WTC11 (cell line): ENCODE measurements around the gene OGA. TPM values are rescaled to one million over a fixed set of nuclear protein-coding genes. Genes with fewer than 3 reads are reported as not detected.

Experiments used
- ATAC-seq: fragments of 200-7000 bp; cut with Tn5 transposase; 2 replicates; pipeline ENCODE4 v1.10.0; 2021; ENCODE audit warnings: mild to moderate bottlenecking, moderate library complexity
- CTCF ChIA-PET: fragments of 300-600 bp; sonication (Branson Sonifier 250); formaldehyde crosslinking; loops from one replicate; lab custom pipeline; 2021; ENCODE audit warnings: antibody characterized with exemption; lab: Charles Lee
- POLR2A ChIA-PET: fragments of 350-600 bp; sonication (Branson Sonifier 250); formaldehyde crosslinking; loops from one replicate; lab custom pipeline; 2021; ENCODE audit warnings: antibody characterized with exemption; lab: Charles Lee
- DNase-seq: peaks from one replicate; pipeline ENCODE4 v3.0.0; 2021; ENCODE audit warnings: low spot score
- H3K27ac Mint-ChIP-seq: 2 replicates; pipeline ENCODE4 v1.8.0; 2021; ENCODE audit warnings: mixed read lengths
- H3K27me3 Mint-ChIP-seq: 2 replicates; pipeline ENCODE4 v1.8.0; 2021; ENCODE audit warnings: low read depth, mild to moderate bottlenecking, moderate library complexity, mixed read lengths
- H3K36me3 Mint-ChIP-seq: 2 replicates; pipeline ENCODE4 v1.8.0; 2021; ENCODE audit warnings: mixed read lengths
- H3K4me1 Mint-ChIP-seq: 2 replicates; pipeline ENCODE4 v1.8.0; 2022; ENCODE audit warnings: mixed read lengths
- H3K4me3 Mint-ChIP-seq: 2 replicates; pipeline ENCODE4 v1.8.0; 2021; ENCODE audit warnings: mild to moderate bottlenecking, moderate library complexity, mixed read lengths
- H3K9me3 Mint-ChIP-seq: 2 replicates; pipeline ENCODE4 v1.8.0; 2021; ENCODE audit warnings: mixed read lengths
- CREB1 ChIP-seq: sonication (generic); formaldehyde crosslinking; IDR thresholded peaks from 2 replicates; pipeline ENCODE4 v1.8.0; 2023; ENCODE audit warnings: mild to moderate bottlenecking, missing genetic modification reagents
- CREM ChIP-seq: sonication (generic); formaldehyde crosslinking; IDR thresholded peaks from 2 replicates; pipeline ENCODE4 v1.8.1; 2022; ENCODE audit warnings: mild to moderate bottlenecking, missing genetic modification reagents, moderate library complexity
- E2F1 ChIP-seq: sonication (generic); formaldehyde crosslinking; IDR thresholded peaks from 2 replicates; pipeline ENCODE4 v1.8.0; 2022; ENCODE audit warnings: mild to moderate bottlenecking, missing genetic modification reagents
- E2F4 ChIP-seq: sonication (generic); formaldehyde crosslinking; IDR thresholded peaks from 2 replicates; pipeline ENCODE4 v1.8.1; 2022; ENCODE audit warnings: low read depth, mild to moderate bottlenecking, moderate library complexity, missing genetic modification reagents, borderline replicate concordance
- ELF4 ChIP-seq: sonication (generic); formaldehyde crosslinking; IDR thresholded peaks from 2 replicates; pipeline ENCODE4 v1.8.1; 2022; ENCODE audit warnings: low read depth, mild to moderate bottlenecking, moderate library complexity, missing genetic modification reagents
- FOXK1 ChIP-seq: sonication (generic); formaldehyde crosslinking; IDR thresholded peaks from 2 replicates; pipeline ENCODE4 v1.8.0; 2022; ENCODE audit warnings: mild to moderate bottlenecking, moderate library complexity, missing genetic modification reagents
- FOXP1 ChIP-seq: sonication (generic); formaldehyde crosslinking; IDR thresholded peaks from 2 replicates; pipeline ENCODE4 v1.8.0; 2022; ENCODE audit warnings: missing genetic modification reagents, mild to moderate bottlenecking, moderate library complexity, borderline replicate concordance
- HMGA2 ChIP-seq: fragments of 250-450 bp; sonication (Bioruptor Pico); IDR thresholded peaks from 2 replicates; pipeline ENCODE4 v1.4.0; 2021; ENCODE audit warnings: mild to moderate bottlenecking, moderate library complexity
- HMGXB4 ChIP-seq: sonication (generic); formaldehyde crosslinking; IDR thresholded peaks from 2 replicates; pipeline ENCODE4 v1.8.1; 2023; ENCODE audit warnings: mild to moderate bottlenecking, moderate library complexity, missing genetic modification reagents
- JUN ChIP-seq: sonication (generic); formaldehyde crosslinking; IDR thresholded peaks from 2 replicates; pipeline ENCODE4 v1.8.0; 2023; ENCODE audit warnings: mild to moderate bottlenecking, missing genetic modification reagents
- KAT7 ChIP-seq: sonication (generic); formaldehyde crosslinking; IDR thresholded peaks from 2 replicates; pipeline ENCODE4 v1.8.1; 2023; ENCODE audit warnings: missing genetic modification reagents, mild to moderate bottlenecking, borderline replicate concordance
- NFE2L1 ChIP-seq: sonication (generic); formaldehyde crosslinking; IDR thresholded peaks from 2 replicates; pipeline ENCODE4 v1.8.1; 2023; ENCODE audit warnings: missing genetic modification reagents
- OVOL2 ChIP-seq: fragments of 250-450 bp; sonication (Bioruptor Pico); IDR thresholded peaks from 2 replicates; pipeline ENCODE4 v1.9.0; 2021; ENCODE audit warnings: mild to moderate bottlenecking, borderline replicate concordance
- PRRX2 ChIP-seq: fragments of 250-450 bp; sonication (Bioruptor Pico); IDR thresholded peaks from 2 replicates; pipeline ENCODE4 v1.8.0; 2021; ENCODE audit warnings: mild to moderate bottlenecking
- SMAD3 ChIP-seq: sonication (generic); formaldehyde crosslinking; IDR thresholded peaks from 2 replicates; pipeline ENCODE4 v1.8.0; 2022; ENCODE audit warnings: missing genetic modification reagents, mild to moderate bottlenecking, borderline replicate concordance
- SMAD4 ChIP-seq: sonication (generic); formaldehyde crosslinking; IDR thresholded peaks from 2 replicates; pipeline ENCODE4 v1.8.0; 2022; ENCODE audit warnings: mild to moderate bottlenecking, missing genetic modification reagents
- SOX15 ChIP-seq: fragments of 250-450 bp; sonication (Bioruptor Pico); IDR thresholded peaks from 2 replicates; pipeline ENCODE4 v1.9.0; 2021; ENCODE audit warnings: mild to moderate bottlenecking
- TCF7 ChIP-seq: sonication (generic); formaldehyde crosslinking; IDR thresholded peaks from 2 replicates; pipeline ENCODE4 v1.8.0; 2022; ENCODE audit warnings: mild to moderate bottlenecking, low read depth, missing genetic modification reagents, moderate library complexity
- TP53 ChIP-seq: sonication (generic); formaldehyde crosslinking; IDR thresholded peaks from 2 replicates; pipeline ENCODE4 v1.8.1; 2023; ENCODE audit warnings: mild to moderate bottlenecking, missing genetic modification reagents
- ZNF138 ChIP-seq: sonication (generic); formaldehyde crosslinking; conservative IDR thresholded peaks from 2 replicates; pipeline ENCODE4 v1.8.1; 2022; ENCODE audit warnings: mild to moderate bottlenecking, moderate library complexity, missing genetic modification reagents
- ZNF281 ChIP-seq: sonication (generic); formaldehyde crosslinking; IDR thresholded peaks from 2 replicates; pipeline ENCODE4 v1.8.0; 2023; ENCODE audit warnings: mild to moderate bottlenecking, missing genetic modification reagents
- ZNF396 ChIP-seq: fragments of 250-450 bp; sonication (Bioruptor Pico); IDR thresholded peaks from 2 replicates; pipeline ENCODE4 v1.8.0; 2021; ENCODE audit warnings: mild to moderate bottlenecking, moderate library complexity, borderline replicate concordance
- ZNF425 ChIP-seq: fragments of 250-450 bp; sonication (Bioruptor Pico); conservative IDR thresholded peaks from 2 replicates; pipeline ENCODE4 v1.9.0; 2021; ENCODE audit warnings: mild to moderate bottlenecking
- ZNF671 ChIP-seq: fragments of 250-450 bp; sonication (Bioruptor Pico); IDR thresholded peaks from 2 replicates; pipeline ENCODE4 v1.8.0; 2021; ENCODE audit warnings: mild to moderate bottlenecking
- total RNA-seq: library from RNA; stranded (reverse); gene quantifications from 3 replicates; pipeline ENCODE4 v1.2.3, GENCODE V29; 2021

The OGA gene
- total RNA-seq, 1 experiment from 2014 or later = 111 TPM

- TF ChIP-seq ZNF281 (CRISPR knock-in tag) = no peak
- no peak for TF ChIP-seq PRRX2
- TF ChIP-seq ZNF138 = no peak
- no peak for TF ChIP-seq NFE2L1
- TF ChIP-seq OVOL2 = no peak
- no peak for TF ChIP-seq JUN (CRISPR knock-in tag)
- no peak for TF ChIP-seq FOXK1 (CRISPR knock-in tag)
Observed at GRCh38 chr10:101814466-101815071, 3.7 kb downstream of the OGA start (continued).

GRCh38 chr10:101812606-101813005 lies 5.6 kb downstream of the OGA start:
- H3K27ac Mint-ChIP-seq = peak overlapping the region; percentile 70; the same call in 1 of the 2 replicates
- ChIA-PET CTCF (no interaction called here), POLR2A (interaction anchor here (1.0 kb wide), 1 partner anchor 16 kb away, joined by 3 read pairs; no protein-coding TSS in a partner anchor)
- H3K27me3 Mint-ChIP-seq = no peaks in the 10 kb centered on the region
- H3K4me1 Mint-ChIP-seq = peaks cover 34% of the 10 kb centered on the region
- no peak overlapping the region for H3K4me3 Mint-ChIP-seq
- no peak for DNase-seq
- no peaks in the 10 kb centered on the region for H3K9me3 Mint-ChIP-seq
- no peak for ATAC-seq
- no peak for TF ChIP-seq ZNF396 (CRISPR knock-in tag)
- no peak for TF ChIP-seq TP53 (CRISPR knock-in tag)
- no peak for TF ChIP-seq E2F1 (CRISPR knock-in tag)
- TF ChIP-seq ELF4 (CRISPR knock-in tag) = no peak
- no peak for TF ChIP-seq FOXP1 (CRISPR knock-in tag)
- TF ChIP-seq SOX15 (CRISPR knock-in tag) = no peak
- no peak for TF ChIP-seq KAT7 (CRISPR knock-in tag)
- TF ChIP-seq HMGXB4 (CRISPR knock-in tag) = no peak
- no peak for TF ChIP-seq ZNF425
- peaks cover 41% of the 10 kb centered on the region for H3K36me3 Mint-ChIP-seq

- Mint-ChIP-seq H3K27ac (no peak overlapping the region), H3K27me3 (no peaks in the 10 kb centered on the region), H3K36me3 (peaks cover 69% of the 10 kb centered on the region), H3K4me1 (peaks cover 3% of the 10 kb centered on the region; the same call in 1 of the 2 replicates), H3K9me3 (no peaks in the 10 kb centered on the region), H3K4me3 (no peak overlapping the region)
- ATAC-seq (no peak), DNase-seq (no peak)
- ChIA-PET CTCF (no interaction called here), POLR2A (no interaction called here)
- TF ChIP-seq TCF7 (CRISPR knock-in tag) (no peak), CREM (CRISPR knock-in tag) (no peak), ZNF396 (CRISPR knock-in tag) (no peak), CREB1 (no peak), NFE2L1 (no peak), E2F4 (CRISPR knock-in tag) (no peak), ZNF671 (no peak), SMAD3 (no peak), HMGA2 (CRISPR knock-in tag) (no peak), SMAD4 (CRISPR knock-in tag) (no peak)
Observed at GRCh38 chr10:101807158-101807557, 11.1 kb downstream of the OGA start.
